Ovary (tissue), 9 donors: ENCODE data around the gene TPX2. TPM values are rescaled to one million over a fixed set of nuclear protein-coding genes. Genes with fewer than 3 reads are reported as not detected.

Experiments
- DNase-seq, 5 donors: peaks; one replicate each; pipeline ENCODE4 v3.0.0-alpha.2; 2019 to 2020
- H3K27ac ChIP-seq, 2 donors: fragments of 200-600 bp; one replicate each; pipeline versions ENCODE4 v1.5.1 to v1.8.0; 2019 to 2022
- H3K27me3 ChIP-seq: fragments of 200-600 bp; one replicate; pipeline ENCODE4 v1.8.0; 2022
- H3K36me3 ChIP-seq: fragments of 200-600 bp; sonication (generic); one replicate; pipeline ENCODE4 v1.5.1; 2019
- H3K4me1 ChIP-seq: one replicate; pipeline ENCODE4 v1.8.1; 2013; ENCODE audit warnings: mild to moderate bottlenecking, moderate library complexity; ENCODE audit not compliant: insufficient read depth
- H3K4me3 ChIP-seq: fragments of 200-600 bp; sonication (generic); one replicate; pipeline ENCODE4 v1.5.1; 2017
- H3K9me3 ChIP-seq, 2 donors: fragments of 200-600 bp in 1 of 2; sonication (generic) in 1 of 2; one replicate each; pipeline versions ENCODE4 v1.5.1 to v1.8.1; 2013 to 2019; ENCODE audit warnings: mild to moderate bottlenecking in 1 of 2, moderate library complexity in 1 of 2
- CTCF ChIP-seq, 3 donors: fragments of 450-650 bp in 2 of 3; fragments of 200-600 bp in 1 of 3; IDR thresholded peaks; one replicate each; pipeline versions ENCODE4 v1.5.1 to v1.8.0; 2016 to 2022; ENCODE audit warnings: antibody characterized with exemption in 3 of 3, mild to moderate bottlenecking in 1 of 3
- EP300 ChIP-seq: sonication (generic); formaldehyde crosslinking; IDR thresholded peaks from one replicate; pipeline ENCODE4 v1.6.1; 2017; ENCODE audit warnings: antibody characterized with exemption
- POLR2A ChIP-seq: fragments of 450-650 bp; IDR thresholded peaks from one replicate; pipeline ENCODE4 v1.6.1; 2017; ENCODE audit warnings: antibody characterized with exemption, mild to moderate bottlenecking, moderate library complexity
- WGBS, 3 donors: extraction: QIAGEN DNeasy Blood & Tissue Kit in 1 of 3; methylation state at CpG; one replicate each; pipeline versions ENCODE4 v1.1.5 to v1.1.7; 2013 to 2017; 5-methylcytosine and 5-hydroxymethylcytosine counted together
- intact Hi-C, 4 donors: fragments of 100-400 bp; cut with DNase I; formaldehyde crosslinking; loops; one replicate each; pipeline versions ENCODE4 v1.11.0 to v1.15.1; 2022 to 2023
- polyA plus RNA-seq, 2 donors: library from polyadenylated mRNA; stranded (reverse); fragments of 200-250 nt in 1 of 2; fragments of 350-450 nt in 1 of 2; fragmentation: Illumina TruSeq in 1 of 2; extraction: RNeasy Lipid Tissue Mini Kit (QIAGEN cat#74804) in 1 of 2; gene quantifications; one replicate each; pipeline ENCODE4 v1.2.3, GENCODE V29; 2013 to 2014
- total RNA-seq, 7 donors: library from RNA; depleted of rRNA in 2 of 7; stranded (reverse); fragments of >200 nt in 2 of 7; fragmentation: NEBNext Ultra II Directional in 3 of 7; extraction: Animal tissue kit (Norgen Biotek cat#: 25700) in 3 of 7; gene quantifications; one replicate each; pipeline versions ENCODE4 v1.1.0 to v1.2.4, GENCODE V29; 2016 to 2023
- donor health status: DM: no; HTN: no; CAD: no; lungs with moderate emphysema.
- donor health status: DM: no; HTN: no; CAD: no.
- donor health status: Bipolar disorder and iron deficiency.
- donor health status: DM: yes; HTN: yes; CAD: no.
- donor health status: DM: no; HTN: no; CAD: no.
- donor health status: DM: yes; HTN: yes; CAD: no.

The TPX2 gene
- total and polyA plus RNA-seq, 9 donors, result 0.10 to 5.2 (median 0.91) TPM

- H3K27ac ChIP-seq, result no peak overlapping the region
- no peak for DNase-seq
- no peaks in the 10 kb centered on the region for H3K36me3 ChIP-seq
- H3K9me3 ChIP-seq, result no peaks in the 10 kb centered on the region
- 95 to 98% (median 96%) methylated on average over 5 of the region's 5 CpGs for WGBS, 3 donors
- no peaks in the 10 kb centered on the region for H3K27me3 ChIP-seq
- intact Hi-C loops, result no loop called here
- peaks cover 4% of the 10 kb centered on the region for H3K4me1 ChIP-seq
- no peak overlapping the region for H3K4me3 ChIP-seq
- TF ChIP-seq EP300 (no peak), POLR2A (no peak), CTCF (IDR thresholded peaks at IDR 0.05) (no peak)
Measured at GRCh38 chr20:31707258-31707615, 31.9 kb upstream of the TPX2 start.

GRCh38 chr20:31707994-31708735, 30.9 kb upstream of the TPX2 start:
- Histone ChIP-seq H3K4me1 (peaks cover 12% of the 10 kb centered on the region), H3K27me3 (no peaks in the 10 kb centered on the region), H3K4me3 (no peak overlapping the region), H3K27ac (no peak overlapping the region), H3K9me3 (no peaks in the 10 kb centered on the region), H3K36me3 (no peaks in the 10 kb centered on the region)
- no peak for TF ChIP-seq CTCF (IDR thresholded peaks at IDR 0.05)
- no peak for TF ChIP-seq POLR2A
- no peak for TF ChIP-seq EP300
- intact Hi-C loops, result no loop called here
- 49 to 64% (median 64%) methylated on average over 2 of the region's 2 CpGs for WGBS, 3 donors
- DNase-seq, result no peak

DNA sequence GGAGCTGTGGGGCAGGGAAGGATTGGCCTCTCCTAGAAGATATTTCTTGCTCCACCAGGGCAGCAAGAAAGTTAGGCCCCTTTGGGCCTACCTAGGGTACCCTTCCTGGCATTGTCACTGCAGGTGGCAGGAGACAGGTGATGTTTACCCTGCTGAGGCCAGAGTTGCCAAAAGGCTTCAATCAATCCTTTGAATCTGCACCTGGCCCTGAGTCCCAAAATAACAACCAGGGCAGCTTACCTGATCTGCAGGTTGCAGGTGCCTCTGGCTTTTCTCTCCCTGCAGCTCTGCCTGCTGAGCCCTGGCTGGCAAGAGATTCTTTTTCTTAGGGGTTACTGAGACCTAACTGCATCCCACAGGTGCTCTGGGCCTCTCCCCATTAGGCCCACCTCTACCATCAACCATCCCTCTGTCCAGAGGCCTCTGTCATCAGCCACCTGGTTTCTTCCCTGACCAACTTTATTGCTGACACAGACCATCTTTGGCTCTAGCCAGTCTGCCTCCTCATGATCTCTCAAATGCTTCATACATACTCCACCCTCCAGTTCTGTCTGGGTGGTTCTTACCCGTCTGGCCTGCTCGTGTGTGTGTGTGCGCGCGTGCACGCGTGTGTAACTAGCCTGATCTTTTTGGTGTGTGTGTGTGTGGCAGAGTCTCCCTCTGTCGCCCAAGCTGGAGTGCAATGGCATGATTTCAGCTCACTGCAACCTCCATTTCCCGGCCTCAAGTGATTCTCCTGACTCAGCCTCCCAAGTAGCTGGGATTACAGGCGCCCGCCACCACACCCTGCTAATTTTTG, 30.2 kb upstream of the TPX2 start:
- Histone ChIP-seq H3K4me3 (no peak overlapping the region), H3K27me3 (no peaks in the 10 kb centered on the region), H3K27ac (no peak overlapping the region), H3K4me1 (peaks cover 14% of the 10 kb centered on the region), H3K36me3 (no peaks in the 10 kb centered on the region), H3K9me3 (no peaks in the 10 kb centered on the region)
- intact Hi-C loops, result no loop called here
- no peak for TF ChIP-seq POLR2A
- no peak for TF ChIP-seq EP300
- TF ChIP-seq CTCF (IDR thresholded peaks at IDR 0.05), result no peak
- WGBS, 3 donors, result 97% methylated on average over 11 of the region's 11 CpGs
- DNase-seq, result no peak

DNA sequence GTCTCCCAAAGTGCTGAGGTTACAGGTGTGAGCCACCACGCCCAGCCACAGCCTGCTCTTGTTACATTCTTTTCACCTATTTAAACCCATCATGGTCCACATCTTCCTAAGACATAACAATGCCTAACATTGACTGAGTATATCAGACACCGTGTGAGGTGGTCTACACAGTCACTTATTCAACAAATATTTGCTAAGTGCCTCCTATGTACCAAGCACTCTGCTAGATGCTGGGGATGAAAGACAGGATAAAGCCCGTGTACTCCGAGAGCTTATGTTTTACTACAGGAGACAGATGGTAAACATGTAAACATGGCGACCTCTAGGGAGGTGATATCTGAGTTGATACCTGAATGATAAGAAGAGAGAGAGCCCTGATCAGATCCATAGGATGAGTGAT, 29.2 kb upstream of the TPX2 start:
- Histone ChIP-seq H3K9me3 (no peaks in the 10 kb centered on the region), H3K4me1 (peaks cover 14% of the 10 kb centered on the region), H3K36me3 (no peaks in the 10 kb centered on the region), H3K4me3 (no peak overlapping the region), H3K27ac (no peak overlapping the region), H3K27me3 (no peaks in the 10 kb centered on the region)
- TF ChIP-seq POLR2A, result no peak
- WGBS, 3 donors, result 86 to 88% (median 87%) methylated on average over 5 of the region's 5 CpGs
- no peak for DNase-seq
- intact Hi-C loops, result loop anchor here in 1 of 4 donors (10.0 kb wide), 1 partner anchor 145 kb away; no protein-coding TSS in a partner anchor
